GM06990 (cell line): ENCODE results near the gene TBXAS1.

ENCODE experiments used
- DNase-seq: peaks from one replicate; pipeline ENCODE4 v3.0.0-alpha.2; 2011; ENCODE audit not compliant: insufficient read length; ENCODE audit errors: extremely low read depth
- H3K27me3 ChIP-seq: replicated peaks from 2 replicates; pipeline ENCODE4 v1.6.0; 2011; ENCODE audit warnings: low read length; ENCODE audit not compliant: control insufficient read depth, insufficient read depth
- H3K36me3 ChIP-seq: 2 replicates; pipeline ENCODE4 v1.5.1; 2011; ENCODE audit warnings: low read length; ENCODE audit not compliant: control insufficient read depth, insufficient read depth
- H3K4me3 ChIP-seq: replicated peaks from 2 replicates; pipeline ENCODE4 v1.5.1; 2011; ENCODE audit warnings: low read depth, mild to moderate bottlenecking, control low read depth, low read length
- TF ChIP-seq, protein P1 (sequence below): IDR thresholded peaks from 2 replicates; pipeline ENCODE4 v1.5.1; 2011; ENCODE audit warnings: low read length, control low read depth, mild to moderate bottlenecking, inconsistent platforms; ENCODE audit not compliant: insufficient read depth, poor library complexity, severe bottlenecking

Gene TBXAS1

DNA sequence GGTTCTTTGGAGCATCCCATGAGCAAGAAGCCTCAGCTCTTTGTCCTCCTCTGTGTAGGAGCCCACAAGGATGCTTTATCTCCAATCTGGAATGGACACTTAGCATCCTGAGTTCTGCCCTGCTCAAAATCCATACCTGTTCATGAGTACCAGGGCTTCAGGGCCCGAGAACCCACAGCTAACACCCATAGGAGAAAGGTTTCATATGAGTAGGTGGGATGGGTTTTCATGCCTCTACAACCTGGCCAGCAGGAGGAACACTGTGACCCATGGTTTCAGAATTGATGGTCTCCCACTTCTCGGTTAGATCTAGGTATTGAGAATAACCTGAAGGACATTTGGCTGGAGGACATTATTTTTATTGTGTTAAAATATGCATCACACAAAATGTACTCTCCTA lies 57.8 kb downstream of the TBXAS1 start:
- no peak for DNase-seq
- TF ChIP-seq, protein P1, sequence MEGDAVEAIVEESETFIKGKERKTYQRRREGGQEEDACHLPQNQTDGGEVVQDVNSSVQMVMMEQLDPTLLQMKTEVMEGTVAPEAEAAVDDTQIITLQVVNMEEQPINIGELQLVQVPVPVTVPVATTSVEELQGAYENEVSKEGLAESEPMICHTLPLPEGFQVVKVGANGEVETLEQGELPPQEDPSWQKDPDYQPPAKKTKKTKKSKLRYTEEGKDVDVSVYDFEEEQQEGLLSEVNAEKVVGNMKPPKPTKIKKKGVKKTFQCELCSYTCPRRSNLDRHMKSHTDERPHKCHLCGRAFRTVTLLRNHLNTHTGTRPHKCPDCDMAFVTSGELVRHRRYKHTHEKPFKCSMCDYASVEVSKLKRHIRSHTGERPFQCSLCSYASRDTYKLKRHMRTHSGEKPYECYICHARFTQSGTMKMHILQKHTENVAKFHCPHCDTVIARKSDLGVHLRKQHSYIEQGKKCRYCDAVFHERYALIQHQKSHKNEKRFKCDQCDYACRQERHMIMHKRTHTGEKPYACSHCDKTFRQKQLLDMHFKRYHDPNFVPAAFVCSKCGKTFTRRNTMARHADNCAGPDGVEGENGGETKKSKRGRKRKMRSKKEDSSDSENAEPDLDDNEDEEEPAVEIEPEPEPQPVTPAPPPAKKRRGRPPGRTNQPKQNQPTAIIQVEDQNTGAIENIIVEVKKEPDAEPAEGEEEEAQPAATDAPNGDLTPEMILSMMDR, result no peak
- H3K27me3 ChIP-seq, result no peaks in the 10 kb centered on the region
- H3K4me3 ChIP-seq, result no peak overlapping the region
- H3K36me3 ChIP-seq, result no peaks in the 10 kb centered on the region

GRCh38 chr7:139887992-139888481 lies 59.0 kb downstream of the TBXAS1 start:
- Histone ChIP-seq H3K36me3 (no peaks in the 10 kb centered on the region), H3K4me3 (no peak overlapping the region), H3K27me3 (no peaks in the 10 kb centered on the region)
- no peak for DNase-seq
- TF ChIP-seq, protein P1, result no peak

DNA sequence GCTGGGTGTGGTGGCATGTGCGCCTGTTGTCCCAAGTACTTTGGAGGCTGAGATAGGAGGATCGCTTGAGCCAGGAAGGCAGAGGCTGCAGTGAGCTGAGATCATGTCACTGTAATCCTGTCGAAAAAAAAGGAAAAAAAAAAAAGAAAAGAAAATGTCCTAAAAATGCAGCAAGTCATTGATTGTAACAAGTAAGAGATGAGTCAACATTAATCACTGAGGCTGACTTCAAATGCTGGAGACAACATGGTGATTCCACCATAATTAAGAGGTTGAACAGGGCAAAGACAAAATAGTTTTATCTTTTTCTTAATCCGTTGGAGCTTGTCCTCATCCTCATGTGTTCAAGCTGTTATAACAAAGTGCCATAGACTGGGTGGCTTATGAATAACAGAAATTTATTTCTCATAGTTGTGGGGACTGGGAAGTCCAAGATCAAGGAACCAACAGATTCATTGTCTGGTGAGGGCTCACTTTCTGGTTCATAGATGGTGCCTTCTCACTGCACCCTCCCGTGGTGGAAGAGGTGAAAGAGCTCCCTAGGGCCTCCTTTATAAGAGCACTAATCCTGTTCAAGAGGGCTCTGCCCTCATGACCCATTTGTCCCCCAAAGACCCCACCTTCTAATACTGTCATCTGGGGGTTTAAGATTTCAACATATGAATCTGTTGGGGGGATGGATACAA lies 60.3 kb downstream of the TBXAS1 start:
- TF ChIP-seq, protein P1, result no peak
- Histone ChIP-seq H3K4me3 (no peak overlapping the region), H3K27me3 (no peaks in the 10 kb centered on the region), H3K36me3 (no peaks in the 10 kb centered on the region)
- DNase-seq, result no peak

DNA sequence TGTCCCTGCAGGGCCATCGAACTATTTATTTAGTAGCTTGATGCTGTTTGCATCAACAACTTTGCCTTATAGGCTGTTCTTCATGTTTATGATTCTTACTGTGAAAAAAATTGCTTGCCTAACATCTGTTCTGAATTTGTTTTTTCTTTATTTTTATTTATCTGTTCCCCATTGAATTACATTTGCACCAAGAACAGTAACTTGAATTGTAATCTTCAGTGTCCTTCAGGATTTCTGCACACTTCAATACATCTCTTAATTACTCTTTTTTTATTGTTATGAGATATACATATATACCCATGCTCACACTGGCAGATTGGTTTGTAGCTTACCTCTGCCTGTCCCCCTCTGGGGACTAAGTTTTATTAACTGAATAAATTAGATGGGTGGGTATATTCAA lies 64.4 kb downstream of the TBXAS1 start:
- no peak overlapping the region for H3K4me3 ChIP-seq
- H3K27me3 ChIP-seq, result no peaks in the 10 kb centered on the region
- DNase-seq, result no peak
- TF ChIP-seq, protein P1, result no peak
- H3K36me3 ChIP-seq, result no peaks in the 10 kb centered on the region

DNA sequence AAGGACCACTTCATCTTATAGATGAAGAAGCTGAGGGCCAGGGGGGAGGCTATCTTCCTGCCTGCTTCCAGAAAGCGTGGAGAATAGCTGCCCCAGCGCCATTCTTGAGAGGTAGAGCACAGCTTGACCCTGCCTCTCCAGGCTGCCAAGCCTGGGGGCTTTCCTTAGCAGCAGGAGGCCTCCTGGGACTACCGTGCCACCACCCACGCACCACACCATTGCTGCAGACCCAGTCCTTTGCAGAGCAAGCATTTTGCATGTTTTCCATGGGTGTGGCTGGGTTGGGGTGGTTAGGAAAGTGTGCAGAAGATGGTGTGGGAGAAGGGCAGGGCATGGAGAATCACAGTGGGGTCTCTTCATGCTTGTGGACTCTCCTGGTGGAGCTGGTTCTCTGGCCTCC lies 64.9 kb downstream of the TBXAS1 start:
- no peaks in the 10 kb centered on the region for H3K27me3 ChIP-seq
- TF ChIP-seq, protein P1, result no peak
- H3K4me3 ChIP-seq, result no peak overlapping the region
- no peaks in the 10 kb centered on the region for H3K36me3 ChIP-seq
- DNase-seq, result peak; percentile 50
